NCI-H1092 treated with DMSO at 0.1 percent for 48 hours (cell line): Measurements from ENCODE around the gene GNAQ.

ENCODE experiments used
- DNase-seq: peaks from one replicate; lab custom pipeline; 2025; lab: John Stamatoyannopoulos, UW

Gene GNAQ

DNA sequence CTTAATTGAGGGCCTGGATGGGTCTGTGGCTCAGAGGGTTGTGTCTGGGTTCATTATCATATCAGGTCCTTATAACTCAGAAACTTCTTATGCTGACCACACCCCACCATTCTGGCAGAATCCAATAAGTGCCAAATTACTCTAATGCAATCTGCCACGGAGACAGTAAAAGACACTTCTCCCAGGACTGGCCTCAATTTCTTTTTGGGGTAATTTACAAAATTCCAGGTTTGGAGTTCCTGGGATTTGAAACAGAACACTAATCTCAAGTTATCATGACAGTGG, 187.8 kb downstream of the GNAQ start:
- DNase-seq = no peak

GRCh38 chr9:77843076-77843870, 188.3 kb downstream of the GNAQ start:
- no peak for DNase-seq

GRCh38 chr9:77841739-77842386, 189.7 kb downstream of the GNAQ start:
- no peak for DNase-seq

- DNase-seq = no peak
These were observed 192.0 kb downstream of the GNAQ start for GRCh38 chr9:77839459-77840140.

DNA sequence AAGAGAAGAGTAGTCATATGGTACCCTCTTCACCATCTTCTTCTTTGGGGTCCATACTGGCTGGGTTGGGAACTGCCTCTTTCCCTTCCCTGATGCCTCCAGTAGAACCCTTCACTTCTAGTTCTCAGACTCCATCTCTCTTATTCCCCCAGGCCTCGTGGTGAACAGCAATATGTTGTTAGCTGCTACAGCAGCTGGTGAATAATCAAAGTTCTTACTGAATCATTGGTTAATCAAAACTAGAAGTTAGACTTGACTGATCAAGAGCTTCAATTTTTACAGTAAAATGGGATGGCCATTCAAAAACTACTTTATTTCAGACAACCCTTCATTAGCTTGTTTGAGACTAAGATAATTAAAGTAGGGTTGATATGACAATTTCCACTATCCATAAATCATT, 192.6 kb downstream of the GNAQ start:
- no peak for DNase-seq

- DNase-seq = no peak
These were observed 196.6 kb downstream of the GNAQ start for GRCh38 chr9:77834898-77835488.

- no peak for DNase-seq
These were observed 197.8 kb downstream of the GNAQ start for GRCh38 chr9:77833561-77834429.

DNA sequence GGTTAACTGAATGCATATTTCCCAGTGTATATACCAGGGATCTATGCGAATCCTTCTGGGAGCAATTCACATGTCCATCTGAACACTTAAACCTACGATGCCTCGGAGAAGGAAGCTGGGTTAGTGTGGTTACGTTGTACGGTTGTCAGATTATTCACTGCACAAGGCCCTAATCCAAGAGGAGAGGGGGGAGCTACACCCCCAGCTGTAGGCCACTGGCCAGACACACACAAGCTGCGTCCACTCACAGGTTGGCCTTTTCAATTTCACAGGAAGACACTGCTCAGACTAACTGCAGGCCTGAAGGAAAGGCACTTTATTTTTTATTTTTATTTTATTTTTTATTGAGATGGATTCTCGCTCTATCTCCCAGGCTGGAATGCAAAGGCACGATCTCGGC, 199.0 kb downstream of the GNAQ start:
- DNase-seq = no peak

DNA sequence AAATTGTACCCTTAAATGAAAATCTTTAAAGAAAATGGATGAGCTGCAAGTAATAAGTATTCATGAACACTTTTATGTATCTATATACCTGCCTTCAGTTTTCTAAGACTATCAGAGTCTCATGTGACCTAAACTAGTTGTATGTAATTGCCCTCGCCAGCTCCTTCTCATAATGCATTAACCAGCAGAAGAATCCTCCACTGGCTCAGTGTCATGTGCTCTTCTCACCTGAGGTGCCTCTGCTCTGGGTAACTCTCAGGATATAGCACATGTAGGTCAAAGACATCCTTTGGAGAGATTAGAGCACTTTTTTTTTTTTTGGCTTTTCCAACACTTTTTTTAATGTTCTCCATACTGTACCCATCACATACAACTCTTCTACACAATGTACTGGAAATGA, 199.8 kb downstream of the GNAQ start:
- DNase-seq = no peak

DNA sequence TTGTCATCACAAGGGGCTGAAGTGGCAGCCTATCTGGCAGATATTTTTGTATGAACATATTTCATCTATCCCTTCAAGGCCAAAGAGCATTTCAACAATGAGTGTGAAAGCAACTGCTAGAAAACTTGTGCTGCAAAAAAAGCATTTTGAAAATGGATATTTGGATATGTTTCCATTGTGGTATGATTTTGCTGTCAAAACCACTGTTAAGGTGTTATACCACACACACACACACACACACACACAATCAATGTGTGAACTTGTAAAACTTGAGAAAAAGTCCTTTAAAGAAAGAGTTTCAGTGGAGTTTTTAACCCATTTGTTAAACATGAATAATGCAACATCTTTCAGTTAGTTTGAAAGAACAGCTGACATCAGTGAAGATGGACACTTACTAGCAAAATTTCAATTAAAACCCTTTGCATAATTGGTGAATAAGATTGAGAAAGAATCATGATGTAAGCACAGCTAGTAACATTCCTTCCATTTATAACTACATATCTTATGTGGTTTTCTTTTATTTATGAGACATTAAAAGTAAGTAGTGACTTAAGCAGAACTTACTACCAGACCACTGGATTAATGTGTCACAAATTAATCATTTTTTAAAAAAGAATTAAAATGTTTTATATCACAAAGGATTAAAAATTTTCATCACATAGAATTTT, 200.9 kb downstream of the GNAQ start:
- no peak for DNase-seq

- no peak for DNase-seq
These were observed 202.2 kb downstream of the GNAQ start for GRCh38 chr9:77829420-77829819.

DNA sequence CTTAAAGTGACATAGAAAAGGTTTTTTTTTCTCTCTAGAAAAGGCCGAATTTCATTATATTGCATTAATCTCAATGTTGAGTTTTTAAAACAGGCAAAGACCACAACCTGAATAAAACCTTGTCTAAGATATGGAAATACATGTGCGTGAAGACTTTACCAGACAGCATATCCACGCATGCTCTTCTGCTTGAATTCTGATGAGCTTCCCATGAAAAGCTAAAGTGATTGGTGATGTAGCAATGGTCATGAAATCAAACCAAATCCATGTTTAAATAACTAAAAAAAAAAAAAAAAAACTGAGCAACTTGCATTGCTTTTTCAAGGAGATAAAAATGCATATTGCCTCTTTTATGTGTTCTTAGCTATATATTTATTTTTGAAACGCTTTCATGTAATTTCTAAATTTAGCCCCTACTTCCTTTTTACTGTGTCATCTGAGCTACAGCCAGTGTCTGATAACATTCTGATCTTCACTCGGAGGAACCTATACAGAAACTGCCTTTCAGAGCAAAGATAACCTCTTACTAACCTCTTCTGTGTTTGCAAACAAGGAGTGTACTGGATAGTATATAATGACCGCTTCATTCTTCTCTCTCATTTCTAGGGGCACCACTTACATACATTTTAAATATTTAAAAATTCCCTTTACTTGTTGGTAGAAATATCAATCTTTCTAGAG, 204.4 kb downstream of the GNAQ start:
- no peak for DNase-seq

DNA sequence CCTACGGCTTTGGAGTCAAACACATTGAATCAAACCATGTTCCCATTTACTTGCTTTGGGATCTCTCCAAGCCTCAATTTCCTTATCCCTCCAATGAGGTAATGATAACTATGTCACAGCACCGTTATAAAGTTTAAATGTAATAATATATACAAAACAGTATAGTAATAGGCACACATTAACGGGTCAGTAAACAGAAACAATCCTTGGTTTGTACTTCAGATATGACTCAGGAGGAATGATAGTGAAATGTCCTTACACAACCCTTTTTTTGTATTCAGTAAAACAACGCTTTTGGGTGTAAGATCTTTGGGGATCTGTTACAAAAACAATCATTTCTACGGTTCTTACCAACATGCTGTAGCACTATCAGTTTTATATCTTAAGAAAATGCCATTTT, 205.0 kb downstream of the GNAQ start:
- DNase-seq = no peak

- DNase-seq = no peak
These were observed 205.5 kb downstream of the GNAQ start for GRCh38 chr9:77826116-77826515.

- DNase-seq = no peak
These were observed 206.2 kb downstream of the GNAQ start for GRCh38 chr9:77825361-77825760.

DNA sequence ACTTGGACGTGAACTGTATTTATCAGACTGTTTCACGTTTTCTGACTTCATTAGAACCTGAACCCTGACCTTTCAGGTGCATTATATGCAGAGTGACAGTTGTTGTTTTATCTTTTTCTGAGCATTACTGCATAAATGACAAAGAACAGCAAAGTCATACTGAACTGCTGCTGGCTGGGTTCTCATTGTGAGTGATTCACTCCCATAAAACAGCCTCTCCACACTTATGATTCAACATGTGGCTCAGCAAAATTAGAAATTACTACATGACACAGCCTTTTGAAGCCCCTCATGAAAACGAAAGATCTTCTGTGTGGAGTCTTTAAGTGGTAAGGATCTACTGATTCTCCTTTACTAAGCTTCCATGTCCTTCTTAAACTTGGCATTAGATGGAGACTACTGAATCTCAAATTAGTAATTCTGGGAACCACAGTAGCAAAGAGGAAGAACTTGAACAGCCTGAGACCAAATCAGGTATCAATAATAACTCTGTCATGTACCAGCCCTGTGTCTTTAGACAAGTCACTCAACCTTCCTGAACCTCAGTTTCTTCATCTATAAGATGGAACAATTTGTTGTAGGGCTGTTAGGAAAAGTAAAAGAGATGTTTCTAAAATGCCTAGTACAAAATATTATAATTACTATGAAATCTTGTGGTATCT, 211.2 kb downstream of the GNAQ start:
- no peak for DNase-seq

GRCh38 chr9:77819657-77820056, 212.0 kb downstream of the GNAQ start:
- DNase-seq = no peak

- no peak for DNase-seq
These were observed 213.9 kb downstream of the GNAQ start for GRCh38 chr9:77817590-77818311.

- no peak for DNase-seq
These were observed 214.8 kb downstream of the GNAQ start for GRCh38 chr9:77816641-77817341.
